H1 (cell line): ENCODE data around the gene ABCF2. TPM values are rescaled to one million over a fixed set of nuclear protein-coding genes. Genes with fewer than 3 reads are reported as not detected.

Source experiments
- CTCF ChIA-PET: fragments of 300-600 bp; sonication (Branson Sonifier 250); formaldehyde crosslinking; loops from one replicate; lab custom pipeline; 2021; ENCODE audit not compliant: partially characterized antibody; lab: Charles Lee
- POLR2A ChIA-PET: fragments of 300-600 bp; sonication (Branson Sonifier 250); formaldehyde crosslinking; loops from one replicate; lab custom pipeline; 2021; ENCODE audit warnings: inconsistent platforms; ENCODE audit not compliant: partially characterized antibody; lab: Charles Lee
- DNase-seq, 2 experiments: peaks; one replicate each; pipeline versions ENCODE4 v3.0.0 to v3.0.0-alpha.2; 2010 to 2022; ENCODE audit warnings: low spot score in 2 of 2, low read depth in 1 of 2, mixed read lengths in 1 of 2
- FAIRE-seq: peaks from 2 replicates; lab custom pipeline; 2011; peaks lifted over from hg19 to GRCh38; lab: Jason Lieb, UNC
- H2AFZ ChIP-seq: 2 replicates; pipeline ENCODE4 v1.8.1; 2012; ENCODE audit warnings: low read length, inconsistent platforms
- H2AK5ac ChIP-seq: 2 replicates; pipeline ENCODE4 v1.6.1; 2013; ENCODE audit warnings: low read depth, low read length
- H2BK120ac ChIP-seq: replicated peaks from 2 replicates; pipeline ENCODE3; 2013; ENCODE audit warnings: low read depth, low read length, inconsistent platforms
- H2BK12ac ChIP-seq: 2 replicates; pipeline ENCODE4 v1.6.1; 2013; ENCODE audit warnings: low read depth, low read length
- H2BK15ac ChIP-seq: 2 replicates; pipeline ENCODE4 v1.6.1; 2013; ENCODE audit warnings: low read length
- H2BK20ac ChIP-seq: 2 replicates; pipeline ENCODE4 v1.6.1; 2013; ENCODE audit warnings: low read length
- H2BK5ac ChIP-seq: 2 replicates; pipeline ENCODE4 v1.6.1; 2013; ENCODE audit warnings: low read depth, low read length
- H3K14ac ChIP-seq: 2 replicates; pipeline ENCODE4 v1.6.1; 2013; ENCODE audit warnings: inconsistent platforms; ENCODE audit not compliant: insufficient read length
- H3K18ac ChIP-seq: 2 replicates; pipeline ENCODE4 v1.6.1; 2013; ENCODE audit warnings: low read length; ENCODE audit errors: extremely low read depth
- H3K23ac ChIP-seq: 2 replicates; pipeline ENCODE4 v1.6.1; 2013; ENCODE audit warnings: inconsistent platforms; ENCODE audit not compliant: insufficient read length
- H3K23me2 ChIP-seq: 2 replicates; pipeline ENCODE4 v1.6.1; 2013; ENCODE audit warnings: low read depth, low read length
- H3K27ac ChIP-seq: 2 replicates; pipeline ENCODE4 v1.6.1; 2011; ENCODE audit warnings: low read depth, low read length, inconsistent platforms
- H3K27me3 ChIP-seq, 4 experiments: replicated peaks in 1 of 4; 1 replicate in 1 of 4; 2 replicates in 3 of 4; pipeline versions ENCODE4 v1.6.1 to v1.8.1; 2011 to 2013; ENCODE audit warnings: low read length in 3 of 4, mild to moderate bottlenecking in 3 of 4, inconsistent platforms in 2 of 4, mixed read lengths in 2 of 4, moderate library complexity in 1 of 4; ENCODE audit not compliant: control insufficient read depth in 3 of 4, insufficient read depth in 3 of 4; ENCODE audit errors: extremely low read depth in 1 of 4
- H3K36me3 ChIP-seq, 4 experiments: 2 replicates each; pipeline versions ENCODE4 v1.6.1 to v1.8.1; 2011 to 2013; ENCODE audit warnings: mild to moderate bottlenecking in 4 of 4, low read length in 3 of 4, moderate library complexity in 2 of 4, control low read depth in 1 of 4, inconsistent platforms in 1 of 4; ENCODE audit not compliant: insufficient read depth in 4 of 4, control insufficient read depth in 2 of 4
- H3K4ac ChIP-seq: replicated peaks from 2 replicates; pipeline ENCODE3; 2013; ENCODE audit warnings: low read length, low read depth, mixed read lengths, inconsistent platforms; ENCODE audit not compliant: insufficient read length
- H3K4me1 ChIP-seq, 4 experiments: replicated peaks in 1 of 4; 1 replicate in 1 of 4; 2 replicates in 3 of 4; pipeline versions ENCODE4 v1.6.1 to v1.8.1; 2011 to 2013; ENCODE audit warnings: low read length in 3 of 4, inconsistent platforms in 2 of 4, mixed read lengths in 1 of 4; ENCODE audit not compliant: insufficient read depth in 4 of 4, control insufficient read depth in 3 of 4
- H3K4me2 ChIP-seq, 2 experiments: 2 replicates each; pipeline versions ENCODE4 v1.6.1 to v1.8.1; 2011 to 2013; ENCODE audit warnings: low read depth in 2 of 2, low read length in 2 of 2, control low read depth in 1 of 2, inconsistent platforms in 1 of 2, mild to moderate bottlenecking in 1 of 2; ENCODE audit not compliant: insufficient read depth in 1 of 2
- H3K4me3 ChIP-seq, 4 experiments: fragments of 200-600, 300-600 bp in 1 of 4; sonication (generic), shearing (Covaris generic), sonication (Bioruptor Twin) in 1 of 4; 2 replicates each; pipeline versions ENCODE4 v1.5.1 to v1.8.1; 2011 to 2016; ENCODE audit warnings: low read length in 4 of 4, low read depth in 3 of 4, control low read depth in 2 of 4, inconsistent platforms in 2 of 4, mild to moderate bottlenecking in 2 of 4, mixed read lengths in 1 of 4, moderate library complexity in 1 of 4; ENCODE audit not compliant: insufficient read depth in 2 of 4; ENCODE audit errors: extremely low read depth in 1 of 4
- H3K56ac ChIP-seq: replicated peaks from 2 replicates; pipeline ENCODE3; 2013; ENCODE audit warnings: low read depth, mild to moderate bottlenecking, mixed read lengths, low read length, inconsistent platforms; ENCODE audit not compliant: insufficient read length
- H3K79me1 ChIP-seq: 2 replicates; pipeline ENCODE4 v1.6.1; 2013; ENCODE audit warnings: low read depth, low read length, control low read depth
- H3K79me2 ChIP-seq, 2 experiments: 2 replicates each; pipeline versions ENCODE4 v1.6.1 to v1.8.1; 2012 to 2013; ENCODE audit warnings: low read length in 2 of 2, mild to moderate bottlenecking in 2 of 2, inconsistent platforms in 1 of 2; ENCODE audit not compliant: insufficient read depth in 2 of 2, control insufficient read depth in 1 of 2
- H3K9ac ChIP-seq, 4 experiments: replicated peaks in 1 of 4; 1 replicate in 1 of 4; 2 replicates in 3 of 4; pipeline versions ENCODE4 v1.6.1 to v1.8.1; 2011 to 2013; ENCODE audit warnings: low read depth in 3 of 4, low read length in 3 of 4, control low read depth in 2 of 4, mild to moderate bottlenecking in 2 of 4, moderate library complexity in 2 of 4, inconsistent platforms in 1 of 4; ENCODE audit errors: extremely low read depth in 1 of 4
- H3K9me3 ChIP-seq, 2 experiments: 2 replicates each; pipeline versions ENCODE4 v1.6.1 to v1.8.1; 2012 to 2013; ENCODE audit warnings: mild to moderate bottlenecking in 2 of 2, moderate library complexity in 2 of 2, control low read depth in 1 of 2, inconsistent platforms in 1 of 2, low read depth in 1 of 2, low read length in 1 of 2, mixed read lengths in 1 of 2; ENCODE audit not compliant: insufficient read depth in 2 of 2
- H4K20me1 ChIP-seq, 2 experiments: replicated peaks in 1 of 2; 2 replicates each; pipeline versions ENCODE3 to v1.8.1; 2011 to 2013; ENCODE audit warnings: inconsistent platforms in 2 of 2, low read length in 2 of 2, mild to moderate bottlenecking in 1 of 2; ENCODE audit not compliant: insufficient read depth in 2 of 2, control insufficient read depth in 1 of 2
- H4K5ac ChIP-seq: 2 replicates; pipeline ENCODE4 v1.6.1; 2013; ENCODE audit warnings: low read length, low read depth, mixed read lengths, inconsistent platforms; ENCODE audit not compliant: insufficient read length
- H4K8ac ChIP-seq: 2 replicates; pipeline ENCODE4 v1.8.0; 2013; ENCODE audit warnings: mild to moderate bottlenecking, moderate library complexity, low read length, inconsistent platforms; ENCODE audit not compliant: insufficient read depth; ENCODE audit errors: extremely low read depth
- H4K91ac ChIP-seq: replicated peaks from 2 replicates; pipeline ENCODE3; 2013; ENCODE audit warnings: low read length, mixed read lengths, inconsistent platforms; ENCODE audit not compliant: insufficient read length
- EP300 ChIP-seq, 2 experiments: IDR thresholded peaks; 1 replicate in 1 of 2; 2 replicates in 1 of 2; pipeline ENCODE4 v1.6.1; 2011 to 2012; ENCODE audit warnings: low read depth in 2 of 2, low read length in 2 of 2, mild to moderate bottlenecking in 2 of 2, borderline replicate concordance in 1 of 2, inconsistent platforms in 1 of 2, moderate library complexity in 1 of 2
- polyA plus RNA-seq, 7 experiments: library from polyadenylated mRNA; depleted of rRNA in 3 of 7; stranded (reverse) in 5 of 7; unstranded in 2 of 7; fragments of >200 nt in 5 of 7; fragments of 200-250 nt in 2 of 7; gene quantifications; 1 replicate in 5 of 7; 2 replicates in 1 of 7; 4 replicates in 1 of 7; pipeline versions ENCODE4 v1.2.1 to v1.2.3, GENCODE V29; 2011 to 2013; ENCODE audit warnings: missing spikeins in 2 of 7, mixed read lengths in 2 of 7
- total RNA-seq: library from RNA; stranded (reverse); fragmentation: NEBNext Ultra II Directional; extraction: Animal tissue kit (Norgen Biotek cat#: 25700); gene quantifications from 2 replicates; pipeline ENCODE4 v1.2.1, GENCODE V29; 2021

ABCF2 gene
- total and polyA plus RNA-seq, 2 of the 8 experiments (the other 6 are each of a cell fraction or from before 2014, with no cell fraction given) = 28.0 to 55.0 TPM

DNA sequence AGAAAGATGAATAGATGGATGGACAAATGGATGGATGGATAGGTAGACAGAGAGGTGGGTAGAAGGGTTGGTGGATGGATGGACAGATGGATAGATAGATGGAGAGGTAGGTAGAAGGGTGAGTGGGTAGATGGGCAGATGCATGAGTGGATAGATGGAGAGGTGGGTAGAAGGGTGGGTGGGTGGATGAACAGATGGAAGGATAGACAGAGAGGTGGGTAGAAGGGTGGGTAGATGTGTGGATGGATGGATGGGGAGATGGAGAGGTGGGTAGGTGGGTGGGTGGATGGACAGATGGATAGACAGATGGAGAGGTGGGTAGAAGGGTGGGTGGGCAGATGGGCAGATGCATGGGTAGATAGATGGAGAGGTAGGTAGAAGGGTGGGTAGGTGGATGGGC lies 29.1 kb downstream of the ABCF2 start:
- no peak overlapping the region for H2BK12ac ChIP-seq
- H3K9ac ChIP-seq = no peak overlapping the region
- H2BK5ac ChIP-seq = no peak overlapping the region
- ChIA-PET CTCF (no interaction called here), POLR2A (no interaction called here)
- no peak overlapping the region for H3K56ac ChIP-seq
- H3K36me3 ChIP-seq = no peaks in the 10 kb centered on the region
- H3K27ac ChIP-seq = no peak overlapping the region
- no peaks in the 10 kb centered on the region for H3K9me3 ChIP-seq
- H3K79me2 ChIP-seq = no peaks in the 10 kb centered on the region
- peaks cover 5% of the 10 kb centered on the region; the same call in 1 of the 2 replicates for H3K23me2 ChIP-seq
- H3K18ac ChIP-seq = no peak overlapping the region
- no peaks in the 10 kb centered on the region for H4K20me1 ChIP-seq
- H4K5ac ChIP-seq = no peak overlapping the region
- no peak overlapping the region for H2BK120ac ChIP-seq
- H3K27me3 ChIP-seq = peaks cover 0 to 13% (median 0%) of the 10 kb centered on the region in 4 experiments; a peak in 2 of 7 replicates
- H3K79me1 ChIP-seq = no peaks in the 10 kb centered on the region
- no peak overlapping the region for H3K23ac ChIP-seq
- no peak overlapping the region for H3K4me2 ChIP-seq
- H4K91ac ChIP-seq = no peak overlapping the region
- H4K8ac ChIP-seq = no peak overlapping the region
- H2BK20ac ChIP-seq = no peak overlapping the region
- peaks cover 0 to 12% (median 3%) of the 10 kb centered on the region in 4 experiments; a peak in 3 of 7 replicates for H3K4me1 ChIP-seq
- H2BK15ac ChIP-seq = no peak overlapping the region
- TF ChIP-seq EP300 (IDR thresholded peaks at IDR 0.05; ENCODE audit: borderline replicate concordance in 1 of 2, low read depth in 2 of 2, low read length in 2 of 2) = no peak
- TF ChIP-seq, all 59 proteins: peak for 0
- FAIRE-seq (no peak), DNase-seq (no peak)
- Histone ChIP-seq H3K14ac (no peak overlapping the region), H2AFZ (no peak overlapping the region), H3K4me3 (no peak overlapping the region), H2AK5ac (no peak overlapping the region), H3K4ac (no peak overlapping the region)
